GM18951 (cell line): ENCODE data around the gene EIF3J.
"Not testable (repeated sequence)": the region's sequence is repeated elsewhere in the genome, so short reads cannot be mapped to it uniquely, and the experiment has no call there.

Experiments
- POLR2A ChIP-seq: IDR thresholded peaks from 4 replicates; pipeline ENCODE4 v1.6.1; 2011; ENCODE audit warnings: mild to moderate bottlenecking; ENCODE audit not compliant: insufficient read length, insufficient read depth; ENCODE audit errors: extremely low read depth
- in situ Hi-C: fragments of 300-500 bp; cut with MboI; formaldehyde crosslinking; loops from one replicate; pipeline ENCODE4 v1.12.0; 2022; ENCODE audit warnings: low sequenced_read_pairs, mixed read lengths, inconsistent platforms; ENCODE audit not compliant: unreplicated experiment

Gene EIF3J

GRCh38 chr15:44550734-44551133 lies 13.8 kb downstream of the EIF3J start:
- TF ChIP-seq POLR2A: no peak

GRCh38 chr15:44554934-44555723 lies 18.2 kb downstream of the EIF3J start:
- in situ Hi-C loops: no loop called here
- no peak for TF ChIP-seq POLR2A

More at GRCh38 chr15:44550734-44551133, 13.8 kb downstream of the EIF3J start:
- in situ Hi-C loops: no loop called here

GRCh38 chr15:44560926-44561325 lies 24.0 kb downstream of the EIF3J start:
- in situ Hi-C loops: not testable (repeated sequence)

GRCh38 chr15:44565387-44566154 lies 28.6 kb downstream of the EIF3J start:
- no peak for TF ChIP-seq POLR2A
- in situ Hi-C loops: no loop called here

- TF ChIP-seq POLR2A: no peak
- in situ Hi-C loops: no loop called here
Observed at GRCh38 chr15:44566155-44566540, 29.2 kb downstream of the EIF3J start.

GRCh38 chr15:44568338-44568737 lies 31.4 kb downstream of the EIF3J start:
- no peak for TF ChIP-seq POLR2A
- in situ Hi-C loops: no loop called here

- no peak for TF ChIP-seq POLR2A
- in situ Hi-C loops: no loop called here
Observed at GRCh38 chr15:44569316-44569715, 32.4 kb downstream of the EIF3J start.

- no peak for TF ChIP-seq POLR2A
- in situ Hi-C loops: no loop called here
Observed at GRCh38 chr15:44570361-44570760, 33.4 kb downstream of the EIF3J start.

GRCh38 chr15:44573386-44573785 lies 36.4 kb downstream of the EIF3J start:
- no peak for TF ChIP-seq POLR2A
- in situ Hi-C loops: no loop called here

GRCh38 chr15:44574734-44575133 lies 37.8 kb downstream of the EIF3J start:
- TF ChIP-seq POLR2A: no peak
- in situ Hi-C loops: loop anchor here (25.0 kb wide), 1 partner anchor 338 kb away; no protein-coding TSS in a partner anchor

GRCh38 chr15:44580105-44580504 lies 43.2 kb downstream of the EIF3J start:
- no peak for TF ChIP-seq POLR2A
- in situ Hi-C loops: loop anchor here (25.0 kb wide), 1 partner anchor 332 kb away; no protein-coding TSS in a partner anchor

- in situ Hi-C loops: loop anchor here (25.0 kb wide), 1 partner anchor 328 kb away; no protein-coding TSS in a partner anchor
- no peak for TF ChIP-seq POLR2A
Observed at GRCh38 chr15:44584162-44584749, 47.3 kb downstream of the EIF3J start.

GRCh38 chr15:44585633-44586032 lies 48.7 kb downstream of the EIF3J start:
- TF ChIP-seq POLR2A: no peak
- in situ Hi-C loops: loop anchor here (25.0 kb wide), 1 partner anchor 327 kb away; no protein-coding TSS in a partner anchor
